Thymus (tissue), 11 donors: ENCODE data around the gene PZP. TPM values are rescaled to one million over a fixed set of nuclear protein-coding genes. Genes with fewer than 3 reads are reported as not detected.
"Not testable (repeated sequence)": the region's sequence is repeated elsewhere in the genome, so short reads cannot be mapped to it uniquely, and the experiment has no call there.

ENCODE experiments used
- DNase-seq, 9 donors: peaks; one replicate each; pipeline ENCODE4 v3.0.0-alpha.2; 2013; ENCODE audit warnings: low spot score in 9 of 9, low read depth in 6 of 9, missing footprints in 1 of 9
- H3K27ac ChIP-seq, 2 donors: one replicate each; pipeline ENCODE4 v1.5.1; 2013; ENCODE audit warnings: control low read depth in 1 of 2, low read depth in 1 of 2, low read length in 1 of 2, mild to moderate bottlenecking in 1 of 2, moderate library complexity in 1 of 2
- H3K27me3 ChIP-seq, 2 donors: one replicate each; pipeline ENCODE4 v1.5.1; 2013; ENCODE audit warnings: low read length in 1 of 2; ENCODE audit not compliant: control insufficient read depth in 2 of 2, insufficient read depth in 1 of 2
- H3K36me3 ChIP-seq, 2 donors: one replicate each; pipeline ENCODE4 v1.5.1; 2013; ENCODE audit warnings: low read length in 1 of 2, mild to moderate bottlenecking in 1 of 2, moderate library complexity in 1 of 2; ENCODE audit not compliant: control insufficient read depth in 2 of 2, insufficient read depth in 2 of 2
- H3K4me1 ChIP-seq, 2 donors: one replicate each; pipeline ENCODE4 v1.5.1; 2013; ENCODE audit warnings: low read length in 2 of 2; ENCODE audit not compliant: control insufficient read depth in 2 of 2, insufficient read depth in 2 of 2
- H3K4me3 ChIP-seq, 2 donors: one replicate each; pipeline ENCODE4 v1.5.1; 2013; ENCODE audit warnings: low read length in 2 of 2, control low read depth in 1 of 2, mild to moderate bottlenecking in 1 of 2
- H3K9me3 ChIP-seq, 2 donors: one replicate each; pipeline ENCODE4 v1.5.1; 2013; ENCODE audit warnings: low read length in 1 of 2, mild to moderate bottlenecking in 1 of 2; ENCODE audit not compliant: control insufficient read depth in 2 of 2, insufficient read depth in 1 of 2
- WGBS: extraction: QIAGEN DNeasy Blood & Tissue Kit; methylation state at CpG from one replicate; pipeline ENCODE4 v1.1.7; 2013; 5-methylcytosine and 5-hydroxymethylcytosine counted together
- polyA plus RNA-seq: library from polyadenylated mRNA; stranded (reverse); fragments of 200-250 nt; gene quantifications from one replicate; pipeline ENCODE4 v1.2.3, GENCODE V29; 2013
- total RNA-seq: library from RNA; stranded (reverse); fragments of 120-200 nt; gene quantifications from one replicate; pipeline ENCODE4 v1.2.4, GENCODE V29; 2013
- donor health status: healthy.

The PZP gene
- total and polyA plus RNA-seq, 2 donors, result 0.14 to 0.21 TPM

- H3K9me3 ChIP-seq, H3K4me3 ChIP-seq, H3K36me3 ChIP-seq, H3K4me1 ChIP-seq, H3K27me3 ChIP-seq, DNase-seq, H3K27ac ChIP-seq: not testable (repeated sequence)
- 89% methylated on average over 9 of the region's 9 CpGs for WGBS
Observed at GRCh38 chr12:9221011-9221410, 12.8 kb upstream of the PZP start.

- 99% methylated on average over 2 of the region's 2 CpGs for WGBS
- Histone ChIP-seq H3K36me3 (no peaks in the 10 kb centered on the region), H3K27ac (no peak overlapping the region), H3K4me1 (no peaks in the 10 kb centered on the region), H3K9me3 (no peaks in the 10 kb centered on the region), H3K27me3 (no peaks in the 10 kb centered on the region), H3K4me3 (no peak overlapping the region)
- DNase-seq, result no peak
Observed at GRCh38 chr12:9214534-9214933, 6.3 kb upstream of the PZP start.

- H3K9me3 ChIP-seq, result no peaks in the 10 kb centered on the region
- DNase-seq, result no peak
- H3K4me1 ChIP-seq, result no peaks in the 10 kb centered on the region
- no peak overlapping the region for H3K27ac ChIP-seq
- WGBS, result 100% methylated on average over 1 of the region's 1 CpG
- H3K27me3 ChIP-seq, result no peaks in the 10 kb centered on the region
- no peak overlapping the region for H3K4me3 ChIP-seq
- no peaks in the 10 kb centered on the region for H3K36me3 ChIP-seq
Observed at GRCh38 chr12:9211687-9212086, 3.5 kb upstream of the PZP start.

GRCh38 chr12:9204380-9204779, 3.8 kb downstream of the PZP start:
- Histone ChIP-seq H3K27ac (no peak overlapping the region), H3K27me3 (no peaks in the 10 kb centered on the region), H3K4me1 (no peaks in the 10 kb centered on the region), H3K36me3 (no peaks in the 10 kb centered on the region), H3K9me3 (no peaks in the 10 kb centered on the region), H3K4me3 (no peak overlapping the region)
- 97% methylated on average over 3 of the region's 3 CpGs for WGBS
- DNase-seq, result no peak

DNA sequence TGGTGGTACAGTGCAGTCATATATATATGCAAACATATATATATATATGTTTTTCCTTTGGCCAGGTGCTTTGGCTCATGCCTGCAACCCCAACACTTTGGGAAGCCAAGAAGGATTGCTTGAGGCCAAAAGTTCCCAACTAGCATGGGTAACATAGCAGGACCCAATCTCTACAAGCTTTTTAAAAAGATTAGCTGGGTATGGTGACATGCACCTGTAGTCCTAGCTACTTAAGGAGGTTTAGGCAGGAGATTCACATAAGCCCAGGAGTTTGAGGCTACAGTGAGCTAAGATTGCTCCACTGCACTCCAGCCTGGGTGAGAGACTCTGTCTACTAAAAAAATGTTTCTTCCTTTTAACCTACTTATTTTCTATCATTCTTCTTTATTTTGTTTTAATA, 10.2 kb downstream of the PZP start:
- Histone ChIP-seq H3K4me3 (no peak overlapping the region), H3K9me3 (peaks cover 0 to 4% of the 10 kb centered on the region in 2 donors), H3K27ac (no peak overlapping the region), H3K36me3 (no peaks in the 10 kb centered on the region), H3K27me3 (no peaks in the 10 kb centered on the region), H3K4me1 (no peaks in the 10 kb centered on the region)
- DNase-seq, result peak in 2 of 9 donors; percentile 26 to 33

DNA sequence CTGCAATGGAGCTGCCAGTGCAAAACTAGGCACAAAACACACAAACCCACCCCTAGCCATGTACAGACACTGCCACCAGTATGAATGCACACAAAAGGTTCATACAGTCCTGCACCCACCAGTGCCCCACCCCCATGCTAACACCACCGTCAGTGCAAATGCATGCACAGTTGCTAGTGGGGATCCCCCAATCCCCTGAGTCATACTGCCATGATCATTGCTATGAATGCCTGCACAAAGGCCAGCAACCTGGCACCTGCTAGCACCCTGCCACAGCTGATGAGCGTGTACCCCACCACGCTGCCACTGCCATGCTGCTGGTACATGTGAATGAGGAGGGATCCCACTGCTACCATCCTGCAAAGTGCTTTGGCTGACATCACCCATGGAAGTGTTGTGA, 23.9 kb downstream of the PZP start:
- no peak overlapping the region for H3K27ac ChIP-seq
- no peaks in the 10 kb centered on the region for H3K27me3 ChIP-seq
- DNase-seq, result no peak
- no peak overlapping the region for H3K4me3 ChIP-seq
- peaks cover 0 to 3% of the 10 kb centered on the region in 2 donors for H3K4me1 ChIP-seq
- 97% methylated on average over 3 of the region's 3 CpGs for WGBS
- no peaks in the 10 kb centered on the region for H3K36me3 ChIP-seq
- H3K9me3 ChIP-seq, result no peaks in the 10 kb centered on the region

- Histone ChIP-seq H3K4me3 (no peak overlapping the region), H3K4me1 (peaks cover 0 to 3% of the 10 kb centered on the region in 2 donors), H3K27me3 (no peaks in the 10 kb centered on the region), H3K9me3 (peaks cover 0 to 2% of the 10 kb centered on the region in 2 donors), H3K36me3 (no peaks in the 10 kb centered on the region), H3K27ac (no peak overlapping the region)
- DNase-seq, result no peak
- 91% methylated on average over 4 of the region's 4 CpGs for WGBS
Observed at GRCh38 chr12:9180810-9181209, 27.4 kb downstream of the PZP start.

DNA sequence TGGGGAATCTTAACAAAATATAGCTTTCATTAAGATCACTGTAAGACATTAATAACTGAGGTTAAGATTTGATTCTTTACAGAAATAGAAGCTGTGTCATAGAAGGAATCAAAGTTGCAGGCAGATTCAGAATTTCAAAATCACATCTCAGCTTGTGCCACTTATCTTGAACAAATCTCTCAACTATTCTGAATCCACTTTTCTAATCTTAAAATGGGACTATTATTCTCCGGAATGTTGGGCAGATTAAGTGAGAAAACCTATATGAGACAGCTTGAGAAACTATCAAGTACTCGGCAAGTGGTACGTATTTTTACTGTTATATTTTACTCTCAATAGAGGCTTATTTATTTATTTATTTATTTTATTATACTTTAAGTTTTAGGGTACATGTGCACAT, 28.4 kb downstream of the PZP start:
- Histone ChIP-seq H3K9me3 (peaks cover 0 to 2% of the 10 kb centered on the region in 2 donors), H3K27me3 (no peaks in the 10 kb centered on the region), H3K4me1 (peaks cover 0 to 3% of the 10 kb centered on the region in 2 donors), H3K27ac (no peak overlapping the region), H3K4me3 (no peak overlapping the region), H3K36me3 (no peaks in the 10 kb centered on the region)
- no peak for DNase-seq
- WGBS, result 98% methylated on average over 3 of the region's 3 CpGs

DNA sequence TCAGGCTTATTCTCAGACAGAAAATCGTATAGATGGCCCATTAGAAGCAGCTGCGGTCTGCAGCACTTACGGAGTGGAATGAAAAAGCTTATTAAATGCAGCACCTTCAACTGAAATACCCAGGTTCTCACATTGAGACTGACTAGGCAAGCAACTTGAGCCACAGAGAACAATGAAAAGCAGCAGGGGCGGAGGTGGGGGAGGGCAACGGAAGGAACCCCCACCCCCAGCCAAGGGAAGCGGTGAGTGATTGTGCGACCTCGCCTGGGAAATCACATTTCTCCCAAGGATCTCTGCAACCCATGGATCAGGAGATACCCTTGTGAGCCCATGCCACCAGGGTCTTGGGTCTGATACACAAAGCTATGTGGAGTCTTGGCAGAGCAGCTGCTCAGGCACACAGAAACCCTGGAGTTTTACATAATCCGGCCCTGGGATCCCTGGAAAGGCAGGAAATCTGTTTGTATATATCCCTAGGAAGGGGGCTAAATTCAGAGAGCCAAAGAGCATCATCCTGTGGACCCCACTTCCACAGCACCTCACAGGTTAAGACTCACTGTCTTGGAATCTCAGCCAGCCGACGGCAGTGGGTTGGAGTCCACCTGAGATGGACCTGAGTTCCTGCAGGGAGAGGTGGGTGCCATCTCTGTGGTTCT, 38.1 kb downstream of the PZP start:
- H3K27me3 ChIP-seq, result no peaks in the 10 kb centered on the region
- WGBS, result 95% methylated on average over 11 of the region's 11 CpGs
- H3K4me1 ChIP-seq, result no peaks in the 10 kb centered on the region
- DNase-seq, result no peak
- H3K27ac ChIP-seq, result no peak overlapping the region
- no peaks in the 10 kb centered on the region for H3K36me3 ChIP-seq
- no peaks in the 10 kb centered on the region for H3K9me3 ChIP-seq
- H3K4me3 ChIP-seq, result no peak overlapping the region

DNA sequence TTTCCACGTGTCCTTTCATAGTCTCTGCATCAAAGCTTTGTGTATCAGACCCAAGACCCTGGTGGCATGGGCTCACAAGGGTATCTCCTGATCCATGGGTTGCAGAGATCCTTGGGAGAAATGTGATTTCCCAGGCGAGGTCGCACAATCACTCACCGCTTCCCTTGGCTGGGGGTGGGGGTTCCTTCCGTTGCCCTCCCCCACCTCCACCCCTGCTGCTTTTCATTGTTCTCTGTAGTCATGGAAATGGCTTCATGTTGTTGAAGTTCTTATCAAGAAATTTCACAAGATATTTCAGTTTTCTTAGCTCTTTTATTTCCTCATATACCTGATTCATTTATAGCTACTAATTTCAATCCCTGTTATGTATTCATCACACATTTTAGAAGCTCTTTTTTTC, 40.9 kb downstream of the PZP start:
- H3K27ac ChIP-seq, H3K4me1 ChIP-seq, H3K36me3 ChIP-seq, H3K4me3 ChIP-seq, DNase-seq, H3K27me3 ChIP-seq, H3K9me3 ChIP-seq: not testable (repeated sequence)
- WGBS, result 93% methylated on average over 3 of the region's 5 CpGs
